ENCODE measurements around the gene PLEKHA6. TPM values are rescaled to one million over a fixed set of nuclear protein-coding genes. Genes with fewer than 3 reads are reported as not detected.

PLEKHA6 gene
- total RNA-seq, 2 experiments from 2014 or later = 0.53 to 0.82 TPM

DNA sequence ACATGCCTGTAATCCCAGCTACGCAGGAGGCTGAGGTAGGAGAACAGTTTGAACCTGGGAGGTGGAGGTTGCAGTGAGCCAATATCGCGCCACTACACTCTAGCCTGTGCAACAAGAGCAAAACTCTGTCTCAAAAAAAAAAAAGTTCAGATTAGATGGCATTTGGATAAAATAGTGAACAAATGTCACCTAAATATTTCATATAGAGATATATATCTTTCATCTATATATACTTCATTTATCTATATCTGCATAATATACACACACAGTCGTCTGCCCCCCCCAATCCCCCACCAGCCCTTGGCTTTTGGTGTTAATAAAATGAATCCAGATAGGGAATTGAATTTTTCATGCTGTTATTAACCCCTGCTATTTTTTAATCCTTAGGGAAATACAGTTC lies 46.9 kb upstream of the PLEKHA6 start:
- Mint-ChIP-seq H3K27me3 (no peaks in the 10 kb centered on the region), H3K9me3 (no peaks in the 10 kb centered on the region), H3K4me3 (peak overlapping the region; percentile 100), H3K4me1 (ENCODE audit: low read depth) (peaks cover 46% of the 10 kb centered on the region), H3K27ac (peak overlapping the region; percentile 100), H3K36me3 (ENCODE audit: low read depth) (peaks cover 96% of the 10 kb centered on the region)
- Histone ChIP-seq H3K27me3 (ENCODE audit: control insufficient read depth in 1 of 2, insufficient read depth in 2 of 2, low read length in 2 of 2) (no peaks in the 10 kb centered on the region), H3K27ac (ENCODE audit: low read depth in 1 of 2, low read length in 2 of 2) (no peak overlapping the region), H3K36me3 (ENCODE audit: insufficient read depth, low read length) (peaks cover 62% of the 10 kb centered on the region), H3K4me3 (ENCODE audit: low read length) (peak overlapping the region; percentile 98), H3K9me3 (ENCODE audit: control insufficient read depth in 1 of 2, insufficient read depth in 1 of 2, low read length in 2 of 2) (no peaks in the 10 kb centered on the region), H3K4me1 (ENCODE audit: insufficient read depth, low read length) (peaks cover 20% of the 10 kb centered on the region)
- intact Hi-C loops (cut with DNase I, micrococcal nuclease) = loop anchor here in 1 of 2 experiments (10.0 kb wide), 1 partner anchor 552 kb away; no protein-coding TSS in a partner anchor
- ChIA-PET POLR2A (interaction anchor here (1.2 to 1.7 kb wide), 3 partner anchors 8 to 99 kb away, joined by 3 to 10 read pairs (median 6); no protein-coding TSS in a partner anchor), CTCF (interaction anchor here (1.2 to 5.8 kb wide), 3 partner anchors 9 to 97 kb away, joined by 4 to 55 read pairs (median 5); no protein-coding TSS in a partner anchor)
- no peak for ATAC-seq (ENCODE audit: poor library complexity)
- DNase-seq = peak in 1 of 14 experiments; percentile 15
- TF ChIP-seq, protein P1, sequence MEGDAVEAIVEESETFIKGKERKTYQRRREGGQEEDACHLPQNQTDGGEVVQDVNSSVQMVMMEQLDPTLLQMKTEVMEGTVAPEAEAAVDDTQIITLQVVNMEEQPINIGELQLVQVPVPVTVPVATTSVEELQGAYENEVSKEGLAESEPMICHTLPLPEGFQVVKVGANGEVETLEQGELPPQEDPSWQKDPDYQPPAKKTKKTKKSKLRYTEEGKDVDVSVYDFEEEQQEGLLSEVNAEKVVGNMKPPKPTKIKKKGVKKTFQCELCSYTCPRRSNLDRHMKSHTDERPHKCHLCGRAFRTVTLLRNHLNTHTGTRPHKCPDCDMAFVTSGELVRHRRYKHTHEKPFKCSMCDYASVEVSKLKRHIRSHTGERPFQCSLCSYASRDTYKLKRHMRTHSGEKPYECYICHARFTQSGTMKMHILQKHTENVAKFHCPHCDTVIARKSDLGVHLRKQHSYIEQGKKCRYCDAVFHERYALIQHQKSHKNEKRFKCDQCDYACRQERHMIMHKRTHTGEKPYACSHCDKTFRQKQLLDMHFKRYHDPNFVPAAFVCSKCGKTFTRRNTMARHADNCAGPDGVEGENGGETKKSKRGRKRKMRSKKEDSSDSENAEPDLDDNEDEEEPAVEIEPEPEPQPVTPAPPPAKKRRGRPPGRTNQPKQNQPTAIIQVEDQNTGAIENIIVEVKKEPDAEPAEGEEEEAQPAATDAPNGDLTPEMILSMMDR (IDR thresholded peaks at IDR 0.05) = no peak

DNA sequence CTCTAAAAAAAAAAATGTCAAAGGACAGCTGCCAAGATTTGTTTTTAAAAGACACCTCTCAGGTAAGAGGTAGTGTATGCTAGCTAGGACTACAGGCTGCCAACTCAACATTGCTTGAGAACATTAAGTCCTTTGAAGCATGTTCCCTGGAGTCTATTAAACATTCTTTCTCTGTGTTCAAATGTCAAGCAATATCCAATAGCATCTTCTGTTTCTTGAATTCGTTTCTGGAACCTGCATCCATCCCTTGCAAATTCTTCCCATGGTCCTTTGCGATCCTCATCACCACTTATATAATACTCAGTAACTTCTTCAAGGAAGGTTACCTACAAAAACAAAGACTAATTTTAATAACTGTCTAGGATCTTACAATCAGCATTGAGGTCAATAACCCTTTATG lies 46.3 kb upstream of the PLEKHA6 start:
- Histone ChIP-seq H3K36me3 (ENCODE audit: insufficient read depth, low read length) (peaks cover 68% of the 10 kb centered on the region), H3K27me3 (ENCODE audit: control insufficient read depth in 1 of 2, insufficient read depth in 2 of 2, low read length in 2 of 2) (no peaks in the 10 kb centered on the region), H3K4me3 (ENCODE audit: low read length) (peak overlapping the region; percentile 98), H3K27ac (ENCODE audit: low read depth in 1 of 2, low read length in 2 of 2) (peak overlapping the region in 1 of 2 donors; percentile 13), H3K9me3 (ENCODE audit: control insufficient read depth in 1 of 2, insufficient read depth in 1 of 2, low read length in 2 of 2) (no peaks in the 10 kb centered on the region), H3K4me1 (ENCODE audit: insufficient read depth, low read length) (peaks cover 20% of the 10 kb centered on the region)
- Mint-ChIP-seq H3K4me1 (ENCODE audit: low read depth) (peaks cover 48% of the 10 kb centered on the region), H3K27ac (peak overlapping the region; percentile 100), H3K4me3 (peak overlapping the region; percentile 100), H3K27me3 (no peaks in the 10 kb centered on the region), H3K36me3 (ENCODE audit: low read depth) (peaks cover 96% of the 10 kb centered on the region), H3K9me3 (no peaks in the 10 kb centered on the region)
- CTCF ChIA-PET = interaction anchor here (1.0 to 5.8 kb wide), 2 partner anchors 8 to 97 kb away, joined by 3 to 55 read pairs; no protein-coding TSS in a partner anchor
- POLR2A ChIA-PET = interaction anchor here (0.7 kb wide), 1 partner anchor 53 kb away, joined by 3 read pairs; no protein-coding TSS in a partner anchor
- no peak for ATAC-seq (ENCODE audit: poor library complexity)
- DNase-seq = peak in 1 of 14 experiments; percentile 21
- intact Hi-C loops (cut with DNase I, micrococcal nuclease) = loop anchor here in 1 of 2 experiments (10.0 kb wide), 1 partner anchor 551 kb away; no protein-coding TSS in a partner anchor
- TF ChIP-seq, protein P1 (IDR thresholded peaks at IDR 0.05) = no peak

DNA sequence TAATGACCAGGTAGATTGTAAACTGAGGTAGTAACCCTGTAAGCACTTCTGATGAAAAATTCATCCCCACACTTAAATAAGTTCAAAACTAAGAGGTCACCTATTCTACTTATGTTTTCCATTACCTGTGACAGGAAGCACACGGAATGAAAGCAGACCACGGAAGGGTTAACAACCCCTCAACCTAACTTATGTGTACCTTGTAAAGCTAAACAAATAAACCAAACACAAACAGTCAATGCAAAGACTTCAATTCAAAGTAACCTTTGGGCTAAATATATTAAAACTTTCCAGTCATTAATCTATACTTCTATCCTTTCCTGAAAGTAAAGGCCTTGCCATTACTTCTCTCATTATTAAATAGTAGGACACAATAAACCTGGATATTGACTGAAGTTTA lies 44.9 kb upstream of the PLEKHA6 start:
- CTCF ChIA-PET = no interaction called here
- H3K36me3 Mint-ChIP-seq (ENCODE audit: low read depth) = peaks cover 96% of the 10 kb centered on the region

More for the DNA sequence above, 44.9 kb upstream of the PLEKHA6 start:
- intact Hi-C loops (cut with DNase I, micrococcal nuclease) = loop anchor here in 1 of 2 experiments (10.0 kb wide), 1 partner anchor 550 kb away; no protein-coding TSS in a partner anchor
- H3K4me1 ChIP-seq (ENCODE audit: insufficient read depth, low read length) = peaks cover 17% of the 10 kb centered on the region
- H3K36me3 ChIP-seq (ENCODE audit: insufficient read depth, low read length) = peaks cover 78% of the 10 kb centered on the region
- ATAC-seq (ENCODE audit: poor library complexity) (no peak), DNase-seq (no peak)
- no peak overlapping the region for H3K27ac ChIP-seq (ENCODE audit: low read depth in 1 of 2, low read length in 2 of 2)
- no peaks in the 10 kb centered on the region for H3K9me3 ChIP-seq (ENCODE audit: control insufficient read depth in 1 of 2, insufficient read depth in 1 of 2, low read length in 2 of 2)
- TF ChIP-seq, protein P1 (IDR thresholded peaks at IDR 0.05) = no peak
- no peak overlapping the region for H3K4me3 ChIP-seq (ENCODE audit: low read length)
- Mint-ChIP-seq H3K4me3 (peak overlapping the region; percentile 25), H3K27ac (peak overlapping the region; percentile 44), H3K9me3 (no peaks in the 10 kb centered on the region), H3K27me3 (no peaks in the 10 kb centered on the region), H3K4me1 (ENCODE audit: low read depth) (peaks cover 53% of the 10 kb centered on the region)
- H3K27me3 ChIP-seq (ENCODE audit: control insufficient read depth in 1 of 2, insufficient read depth in 2 of 2, low read length in 2 of 2) = no peaks in the 10 kb centered on the region
- POLR2A ChIA-PET = no interaction called here

Data from CD4-positive, alpha-beta T cell (primary cell).